NCI-H748 treated with DMSO at 0.1 percent for 48 hours (cell line): ENCODE results near the gene ALCAM.

ENCODE experiments used
- DNase-seq: peaks from one replicate; lab custom pipeline; 2025; lab: John Stamatoyannopoulos, UW

Gene ALCAM

DNA sequence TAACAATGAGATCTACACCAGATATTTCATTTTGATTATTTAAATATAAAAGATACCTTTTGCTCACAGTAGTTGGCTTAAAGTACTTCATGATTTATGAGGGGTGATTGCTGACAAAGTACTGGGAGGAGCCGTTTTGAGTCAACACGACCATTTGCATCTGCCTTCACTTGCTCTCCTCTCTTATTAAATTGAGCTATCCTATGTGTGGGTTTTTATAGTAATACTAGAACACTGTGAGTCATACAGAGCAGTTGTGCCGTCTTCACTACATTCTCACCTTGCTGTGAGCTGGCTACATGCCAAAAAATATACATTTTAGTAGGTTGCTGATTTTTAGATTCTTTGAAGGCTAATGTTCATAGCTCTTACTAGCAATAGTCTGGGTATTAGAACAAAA lies 161.2 kb downstream of the ALCAM start:
- DNase-seq: peak; percentile 93

DNA sequence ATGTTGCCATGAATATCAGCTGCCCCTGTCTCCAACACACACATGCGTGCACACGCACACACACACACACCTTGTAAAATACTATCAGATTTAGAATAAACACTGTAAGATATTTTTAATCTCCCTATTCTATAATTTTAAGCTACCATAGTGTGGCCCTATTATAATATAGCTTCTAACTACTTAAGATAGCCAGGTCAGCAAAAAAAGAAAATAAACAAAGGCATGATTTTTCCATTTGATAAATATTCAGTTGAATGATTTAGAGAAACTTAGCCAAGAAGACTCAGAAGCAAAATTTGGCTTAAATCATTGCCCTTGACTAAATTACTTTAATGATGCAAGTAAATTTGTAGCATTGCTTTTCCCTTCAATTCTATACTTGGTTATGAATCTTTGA lies 162.2 kb downstream of the ALCAM start:
- no peak for DNase-seq

DNA sequence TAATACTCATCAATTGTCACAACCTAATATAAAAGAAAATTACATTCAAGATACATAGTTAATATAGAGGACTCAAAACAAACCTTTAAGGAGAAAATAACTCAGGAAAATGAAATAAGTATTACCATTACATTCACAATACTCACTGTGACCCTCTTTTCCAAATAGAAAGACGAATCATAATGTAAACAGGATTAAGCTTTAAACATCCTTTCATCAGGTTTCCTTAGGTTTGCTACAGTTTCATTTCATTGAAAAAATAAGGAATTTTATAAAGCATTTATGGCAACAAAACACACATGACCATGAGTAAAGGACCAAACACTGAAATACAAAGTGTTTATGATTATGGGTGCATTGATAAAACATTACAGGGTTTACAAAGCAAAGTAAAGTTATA lies 162.7 kb downstream of the ALCAM start:
- no peak for DNase-seq

DNA sequence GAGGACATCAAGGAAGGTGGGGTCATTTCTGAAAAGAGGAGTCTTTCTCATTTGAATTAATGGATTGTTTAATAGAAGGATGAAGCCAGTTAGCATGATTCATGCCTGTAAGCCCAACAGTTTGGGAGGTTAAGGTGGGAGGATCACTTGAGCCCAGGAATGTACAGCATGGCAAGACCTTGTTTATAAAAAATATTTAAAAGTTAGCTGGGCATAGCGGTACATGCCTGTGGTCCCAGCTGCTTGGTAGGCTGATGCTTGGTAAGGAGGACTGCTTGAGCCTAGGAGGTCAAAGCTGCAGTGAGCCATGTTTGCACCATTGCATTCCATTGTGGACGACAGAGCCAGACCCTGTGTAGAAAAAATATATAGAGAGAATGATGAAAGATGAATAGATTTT lies 165.5 kb downstream of the ALCAM start:
- no peak for DNase-seq

DNA sequence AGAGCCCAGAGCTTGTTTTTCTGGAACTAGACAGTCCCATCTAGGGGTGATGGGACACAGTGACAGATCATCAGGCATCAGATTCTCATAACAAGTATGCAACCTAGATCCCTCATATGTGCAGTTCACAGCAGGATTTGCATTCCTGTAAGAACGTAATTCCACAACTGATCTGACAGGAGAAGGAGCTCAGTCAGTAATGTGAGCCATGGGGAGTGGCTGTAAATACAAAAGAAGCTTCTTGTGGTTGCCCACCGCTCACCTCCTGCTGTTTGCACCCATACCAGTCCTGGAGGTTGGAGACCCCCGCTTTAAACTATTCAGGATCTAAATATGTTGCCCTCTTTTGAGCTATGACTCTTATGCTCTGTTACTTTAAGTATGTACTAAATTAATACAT lies 167.3 kb downstream of the ALCAM start:
- no peak for DNase-seq

DNA sequence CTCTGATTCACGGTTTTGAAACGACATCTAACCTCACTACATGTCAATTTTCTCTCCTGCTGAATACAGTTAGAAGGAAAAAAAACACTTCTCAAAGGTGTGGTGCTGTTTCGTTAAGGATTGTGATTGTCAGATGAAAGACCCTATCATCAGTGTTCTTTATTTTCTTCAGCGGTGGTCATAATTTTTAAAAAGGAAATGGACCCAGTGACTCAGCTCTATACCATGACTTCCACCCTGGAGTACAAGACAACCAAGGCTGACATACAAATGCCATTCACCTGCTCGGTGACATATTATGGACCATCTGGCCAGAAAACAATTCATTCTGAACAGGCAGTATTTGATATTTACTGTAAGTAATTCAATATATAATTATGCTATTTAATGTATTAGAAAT lies 167.8 kb downstream of the ALCAM start:
- no peak for DNase-seq

DNA sequence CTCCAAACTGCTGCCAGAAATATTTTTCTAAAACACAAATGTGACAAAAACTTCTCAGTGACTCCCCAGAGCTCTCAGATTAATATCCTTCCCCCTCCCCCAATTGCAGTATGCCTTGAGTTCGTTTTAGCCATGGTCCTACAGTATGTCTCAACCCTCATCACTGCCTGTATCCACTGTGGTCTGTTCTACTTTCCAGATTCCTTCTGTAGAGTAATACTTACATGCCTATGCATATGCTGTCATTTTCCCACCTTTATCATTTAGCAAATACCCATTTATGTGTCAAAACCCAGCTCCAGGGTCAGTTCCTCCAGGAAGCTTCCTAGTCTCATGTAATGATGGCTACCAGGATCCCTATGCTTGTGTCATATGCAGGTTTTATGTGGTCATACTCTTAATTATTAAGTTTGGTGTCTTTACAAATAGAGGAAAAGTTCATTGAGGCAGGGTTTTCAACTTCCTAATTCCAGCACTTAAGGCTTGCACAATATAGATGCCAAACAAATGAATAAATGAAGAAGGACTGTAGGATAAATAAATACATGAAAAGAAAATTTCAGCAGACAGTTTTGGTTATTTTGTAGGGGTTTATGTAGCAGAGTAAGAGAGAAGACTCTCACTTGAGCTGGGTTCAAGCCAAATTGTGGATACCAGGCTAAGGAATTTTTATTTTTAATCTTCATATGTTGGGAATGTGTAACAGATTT lies 170.8 kb downstream of the ALCAM start:
- DNase-seq: no peak

DNA sequence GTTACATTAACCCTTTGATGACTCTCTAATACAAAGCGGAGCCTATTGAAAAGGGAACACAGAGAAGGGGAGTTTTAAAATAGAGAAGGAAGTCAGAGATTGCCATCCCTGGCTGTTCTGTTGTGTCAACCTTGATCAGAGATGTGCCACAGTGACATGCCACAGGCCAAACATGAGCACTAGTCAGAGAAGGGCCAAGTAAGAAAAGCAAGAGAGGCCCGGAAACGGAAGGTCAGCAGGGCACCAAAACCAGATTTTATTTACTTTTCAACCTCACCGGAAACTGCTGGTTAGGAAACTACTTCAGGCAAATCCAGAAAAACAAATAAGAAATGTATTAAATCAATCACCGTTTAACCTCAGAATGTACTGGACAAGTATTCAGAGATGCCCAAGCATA lies 171.8 kb downstream of the ALCAM start:
- no peak for DNase-seq

DNA sequence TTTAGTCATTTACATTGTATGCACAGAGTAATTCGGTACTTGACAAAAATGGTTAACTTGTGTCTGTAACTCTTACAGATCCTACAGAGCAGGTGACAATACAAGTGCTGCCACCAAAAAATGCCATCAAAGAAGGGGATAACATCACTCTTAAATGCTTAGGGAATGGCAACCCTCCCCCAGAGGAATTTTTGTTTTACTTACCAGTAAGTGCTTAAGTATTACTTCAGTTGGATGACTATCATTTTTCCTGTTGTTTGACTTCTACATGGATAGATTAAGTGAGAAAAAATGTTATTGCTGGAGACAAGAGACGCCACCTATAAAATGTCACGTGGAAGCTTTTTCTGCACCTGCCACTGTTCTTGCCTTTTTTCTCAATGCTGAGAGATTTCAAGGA lies 173.2 kb downstream of the ALCAM start:
- DNase-seq: no peak

DNA sequence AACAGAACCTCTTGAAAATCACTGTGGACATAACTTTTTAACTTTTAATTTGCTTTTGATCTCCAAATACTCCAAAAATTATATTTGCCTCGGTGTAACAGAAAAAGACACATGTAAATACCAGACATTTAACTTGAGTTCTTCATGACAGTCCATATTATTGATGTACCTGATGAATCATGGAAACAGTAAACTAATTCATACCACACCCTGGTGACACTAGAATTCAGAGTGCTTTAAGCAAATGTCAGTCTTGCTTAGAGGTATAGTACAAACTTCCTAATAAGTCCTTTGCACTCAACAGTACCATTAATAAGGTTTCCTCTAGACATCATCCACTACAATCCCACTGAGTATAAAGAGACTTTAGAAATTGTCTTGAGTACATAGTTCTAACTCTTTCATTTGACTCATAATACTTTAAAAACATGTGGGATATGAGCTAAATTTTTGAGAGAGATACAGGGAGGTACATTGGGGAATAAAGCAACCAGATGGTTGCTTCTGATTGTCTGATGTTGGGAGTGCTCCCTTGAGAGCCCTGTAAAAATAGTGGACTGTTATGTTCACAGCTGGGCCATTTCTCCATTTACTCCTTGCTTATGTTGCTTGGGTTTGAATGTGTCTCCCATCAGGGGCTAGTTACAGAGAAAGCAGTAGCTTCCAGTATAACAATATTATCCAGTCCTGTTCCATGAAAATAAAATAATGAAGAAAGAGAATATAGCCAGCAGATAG lies 175.7 kb downstream of the ALCAM start:
- DNase-seq: no peak

DNA sequence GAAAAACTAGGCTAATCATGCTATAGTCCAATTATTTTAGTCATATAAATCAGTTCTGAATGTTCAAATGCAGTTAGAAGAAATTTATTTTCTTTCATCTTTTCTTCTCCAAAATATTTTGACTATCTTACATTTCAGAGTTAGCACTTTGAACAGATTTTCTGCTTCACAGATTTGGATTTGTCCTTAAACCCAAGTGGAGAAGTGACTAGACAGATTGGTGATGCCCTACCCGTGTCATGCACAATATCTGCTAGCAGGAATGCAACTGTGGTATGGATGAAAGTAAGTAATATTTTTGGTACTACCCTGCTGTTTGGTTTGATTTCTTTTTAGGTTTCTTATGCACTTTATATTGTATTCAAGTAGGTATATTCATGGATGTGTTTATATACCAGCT lies 178.3 kb downstream of the ALCAM start:
- no peak for DNase-seq

DNA sequence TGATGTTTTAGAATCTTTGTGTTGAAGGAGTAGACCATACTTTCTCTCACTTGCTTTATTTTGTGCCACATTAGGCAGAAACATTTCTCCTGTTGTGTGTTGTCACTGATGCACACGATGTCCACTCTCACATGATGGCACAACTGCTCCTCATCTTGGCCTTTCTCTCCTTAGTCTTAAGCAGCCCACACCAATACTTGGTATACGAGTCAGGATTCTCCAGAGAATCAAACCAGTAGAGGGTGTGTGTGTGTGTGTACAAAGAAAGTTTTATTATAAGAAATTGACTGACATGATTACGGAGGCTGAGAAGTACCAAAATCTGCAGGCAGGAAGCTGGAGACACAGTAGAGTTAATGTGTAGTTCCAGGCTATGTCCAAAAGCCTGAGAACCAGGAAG lies 187.1 kb downstream of the ALCAM start:
- DNase-seq: no peak

DNA sequence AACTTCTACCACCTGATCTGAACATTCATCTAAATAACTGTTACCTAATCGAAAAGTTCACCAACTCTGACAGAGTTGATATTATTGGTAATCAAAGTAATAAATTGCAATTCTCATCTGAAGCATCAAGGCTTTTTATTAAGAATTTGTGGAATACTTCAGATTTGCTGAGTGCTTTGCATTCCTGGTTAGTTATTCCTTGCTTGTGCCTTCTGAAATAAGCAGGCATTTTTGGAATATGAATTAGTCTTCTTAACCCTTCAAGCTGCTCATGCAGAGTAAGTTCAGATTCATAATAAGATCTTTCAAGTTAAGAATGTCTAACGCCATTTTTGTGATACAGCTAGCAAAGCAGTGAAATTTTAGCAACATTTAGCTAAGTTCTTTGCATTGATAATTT lies 188.5 kb downstream of the ALCAM start:
- no peak for DNase-seq

DNA sequence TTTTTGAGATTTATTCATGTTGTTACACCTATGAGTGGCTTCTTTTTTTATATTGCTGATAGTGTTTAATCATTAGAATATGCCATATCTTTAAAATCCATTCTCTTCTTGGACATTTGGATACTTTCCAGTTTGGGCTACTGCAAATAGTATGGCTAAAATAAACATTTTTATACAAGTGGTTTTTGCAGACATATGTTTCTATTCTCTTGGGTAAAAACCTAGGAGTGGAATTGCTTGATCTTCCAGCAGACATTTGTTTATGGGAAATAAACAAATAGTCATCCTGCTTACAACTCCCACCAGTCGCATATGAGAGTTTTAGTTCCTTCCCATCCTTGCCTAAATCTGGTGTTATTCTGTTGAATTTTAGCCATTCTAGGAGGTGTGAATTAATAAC lies 193.1 kb downstream of the ALCAM start:
- DNase-seq: no peak

DNA sequence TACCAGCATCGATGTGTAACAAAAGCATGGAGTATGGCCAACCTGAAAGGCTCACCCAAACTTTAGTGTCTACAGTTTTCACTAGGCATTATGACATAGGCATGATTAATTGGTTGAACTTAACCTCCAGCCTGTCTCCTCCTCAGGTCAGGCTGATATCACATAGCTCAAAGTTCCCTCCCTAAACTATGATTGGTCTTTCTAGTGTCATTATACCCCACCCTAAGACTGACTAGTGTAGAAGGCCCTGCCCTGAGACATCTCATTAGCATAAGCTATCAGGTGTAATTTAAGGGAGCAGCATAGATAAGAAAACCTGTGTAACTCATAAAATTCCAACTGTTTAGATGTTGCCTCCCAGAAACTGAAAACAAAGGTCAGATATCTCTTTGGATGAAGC lies 195.2 kb downstream of the ALCAM start:
- DNase-seq: no peak

DNA sequence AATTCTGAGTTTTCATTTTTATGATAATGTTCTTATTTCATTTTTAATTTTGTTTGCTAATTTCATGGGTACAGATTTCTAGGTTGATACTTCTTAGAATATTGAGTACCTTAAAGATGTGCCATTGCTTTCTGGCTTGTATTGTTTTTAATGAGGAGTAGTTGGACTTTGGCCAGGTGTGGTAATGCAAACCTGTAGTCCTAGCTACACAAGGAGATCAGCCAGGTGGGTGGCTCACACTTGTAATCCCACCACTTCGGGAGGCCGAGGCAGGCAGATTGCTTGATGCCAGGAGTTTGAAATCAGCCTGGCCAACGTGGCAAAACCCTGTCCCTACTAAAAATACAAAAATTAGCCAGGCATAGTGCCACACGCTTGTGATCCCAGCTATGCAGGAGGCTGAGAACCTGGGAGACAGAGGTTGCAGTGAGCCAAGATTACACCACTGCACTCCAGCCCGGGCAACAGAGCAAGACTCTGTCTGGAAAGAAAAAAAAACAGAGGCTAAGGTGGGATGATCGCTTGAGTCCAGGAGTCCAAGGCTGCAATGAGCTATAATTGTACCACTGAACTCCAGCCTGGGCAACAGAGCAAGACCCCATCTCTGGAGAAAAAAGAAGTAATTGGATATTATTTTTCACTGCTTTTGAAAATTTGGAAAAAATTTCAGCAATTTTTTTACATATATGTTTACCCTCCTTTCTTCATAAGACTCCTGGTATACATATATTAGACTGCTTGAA lies 198.0 kb downstream of the ALCAM start:
- no peak for DNase-seq

DNA sequence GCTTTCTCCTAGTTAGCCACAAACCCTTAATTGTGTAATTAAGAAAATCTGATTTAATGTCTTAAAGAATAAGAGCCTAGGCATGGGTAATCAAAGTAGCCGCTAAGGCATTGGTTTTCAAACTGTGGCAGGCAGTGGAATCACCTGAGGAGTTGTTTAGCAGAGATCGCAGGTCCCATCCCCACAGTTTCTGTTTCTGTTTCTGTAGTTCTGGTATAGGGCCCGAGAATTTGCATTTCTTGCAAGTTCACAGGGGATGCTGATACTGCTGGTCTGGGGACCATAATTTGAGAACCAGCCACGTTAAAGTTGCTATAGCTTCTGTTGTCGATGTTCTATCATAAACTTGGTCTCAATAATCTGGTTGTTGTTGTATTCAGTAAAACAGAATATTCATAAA lies 204.3 kb downstream of the ALCAM start:
- no peak for DNase-seq

DNA sequence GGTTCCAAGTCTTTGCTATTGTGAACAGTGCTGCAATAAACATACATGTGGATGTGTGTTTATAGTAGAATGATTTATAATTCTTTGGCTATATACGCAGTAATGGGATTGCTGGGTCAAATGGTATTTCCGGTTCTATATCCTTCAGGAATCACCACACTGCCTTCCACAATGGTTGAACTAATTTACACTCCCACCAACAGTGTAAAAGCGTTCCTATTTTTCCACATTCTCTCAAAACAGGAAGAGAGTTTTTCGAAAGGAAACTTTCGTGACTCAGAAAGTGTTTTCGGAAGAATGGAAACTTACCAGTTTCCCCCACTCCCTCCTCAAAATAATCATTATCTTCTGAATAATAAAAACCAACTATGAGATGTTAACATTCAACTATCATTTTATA lies 205.8 kb downstream of the ALCAM start:
- no peak for DNase-seq

DNA sequence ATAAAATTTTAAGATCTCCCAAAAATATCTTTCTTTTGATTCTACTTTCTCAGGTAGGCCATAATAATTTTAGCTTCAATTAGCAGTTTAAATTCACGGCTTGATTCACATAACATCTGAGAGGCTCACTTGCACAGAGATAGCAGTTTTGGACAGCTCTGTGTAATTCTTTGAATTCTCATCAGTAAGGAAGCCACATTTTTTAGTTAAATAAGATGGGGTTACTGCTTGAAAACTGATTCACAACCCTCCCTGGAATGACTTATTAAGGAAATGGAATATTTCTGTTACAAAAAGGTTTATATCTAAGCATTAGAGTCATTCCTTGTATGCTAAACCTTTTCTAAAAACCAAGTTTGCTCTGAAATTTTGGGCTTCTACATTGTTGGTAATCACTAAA lies 212.7 kb downstream of the ALCAM start:
- DNase-seq: no peak

DNA sequence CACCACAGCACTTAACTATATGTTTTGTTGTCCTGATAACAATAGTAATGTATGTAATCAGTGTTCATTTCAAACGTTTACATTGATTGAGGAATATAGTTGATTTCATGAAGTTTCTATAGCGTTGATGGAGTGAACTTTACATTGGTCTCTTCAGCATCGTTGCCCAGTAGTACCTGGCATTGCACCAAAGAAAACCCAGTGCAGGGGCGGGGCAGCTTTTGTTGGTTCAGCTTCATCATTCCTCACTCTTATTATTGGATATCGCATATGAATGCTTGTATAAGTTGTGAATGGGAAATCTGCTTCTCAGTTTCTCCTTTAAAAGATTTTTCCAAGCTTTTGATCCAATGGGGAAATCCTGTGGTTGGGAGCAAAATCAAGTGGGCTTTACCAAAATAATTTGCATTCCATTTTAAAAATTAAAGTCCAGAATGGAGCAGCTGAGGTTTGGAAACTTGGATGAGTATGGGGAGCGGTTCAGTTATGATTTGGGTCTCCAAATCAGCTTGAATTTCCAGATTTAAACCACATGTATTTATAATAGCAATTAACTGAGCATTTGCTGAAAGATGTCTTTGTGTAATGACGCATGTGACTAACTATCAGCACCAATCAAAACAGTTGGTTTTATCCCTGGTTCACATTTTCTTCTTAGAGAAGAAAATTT lies 213.7 kb downstream of the ALCAM start:
- peak; percentile 54 for DNase-seq

DNA sequence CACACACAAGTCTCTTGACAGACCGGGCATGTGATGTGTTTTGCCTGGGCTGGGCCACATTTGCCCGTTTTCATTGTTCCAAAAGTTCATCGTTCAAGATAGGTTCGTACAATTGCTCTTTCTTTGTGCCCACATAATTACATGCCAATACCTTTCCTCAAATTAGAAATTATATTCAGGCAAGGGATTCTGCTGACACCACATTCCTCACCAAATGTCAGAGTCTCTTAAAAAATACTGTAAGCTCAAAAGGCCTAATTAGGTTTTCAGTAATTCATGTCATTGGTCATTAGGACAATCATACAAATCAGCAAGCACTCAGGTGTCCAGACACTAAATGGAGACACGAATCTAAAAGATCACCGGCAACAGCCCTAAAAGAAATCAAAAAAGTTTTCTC lies 215.3 kb downstream of the ALCAM start:
- no peak for DNase-seq

DNA sequence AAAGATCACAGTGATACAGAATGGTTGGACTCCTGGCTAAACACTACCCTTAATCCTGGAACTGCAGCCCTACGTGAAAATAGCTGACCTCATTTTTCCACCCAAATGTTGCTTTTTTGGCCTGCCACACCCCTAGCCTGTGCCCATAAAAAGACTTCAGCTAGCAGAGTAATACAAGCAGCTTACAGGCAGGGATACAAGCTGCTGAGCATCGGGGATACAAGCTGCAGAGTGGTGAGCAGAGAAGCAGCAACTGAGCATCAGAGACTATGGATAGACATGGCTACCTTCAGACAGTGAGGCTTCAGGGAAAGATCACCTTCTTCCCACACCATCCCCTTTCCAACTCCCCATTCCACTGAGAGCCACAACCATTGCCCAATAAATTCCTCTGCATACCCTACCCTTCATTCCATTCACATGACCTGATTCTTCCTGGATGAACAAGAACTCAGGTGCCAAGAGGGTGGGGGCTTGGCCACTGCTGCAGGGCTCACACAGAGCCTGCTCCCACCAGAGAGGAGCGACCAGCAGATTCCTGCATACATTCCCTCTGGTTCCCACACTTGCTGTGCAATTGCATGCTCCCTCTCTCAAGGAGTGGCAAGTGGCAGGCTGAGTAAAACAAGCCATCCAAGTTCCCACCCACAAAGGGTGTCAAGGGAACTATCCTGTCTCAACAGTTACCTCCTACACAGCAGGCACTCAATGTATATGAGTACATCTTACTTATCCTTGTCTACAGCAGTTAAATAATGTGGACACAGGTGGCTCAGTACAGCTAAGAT lies 217.5 kb downstream of the ALCAM start:
- no peak for DNase-seq
